SK-N-SH (cell line): Measurements from ENCODE around the gene UNC5B.

Experiments
- CTCF ChIP-seq: fragments of 200-600 bp; sonication (generic); IDR thresholded peaks from 2 replicates; pipeline ENCODE4 v1.6.1; 2017; ENCODE audit warnings: antibody characterized with exemption, mild to moderate bottlenecking, moderate library complexity
- NRF1 ChIP-seq: IDR thresholded peaks from 2 replicates; pipeline ENCODE4 v1.6.1; 2012; ENCODE audit warnings: low read depth, mild to moderate bottlenecking, low read length
- SMC3 ChIP-seq: IDR thresholded peaks from 2 replicates; pipeline ENCODE4 v1.6.1; 2012; ENCODE audit warnings: low read depth, low read length, improper control_type of control experiment

DNA sequence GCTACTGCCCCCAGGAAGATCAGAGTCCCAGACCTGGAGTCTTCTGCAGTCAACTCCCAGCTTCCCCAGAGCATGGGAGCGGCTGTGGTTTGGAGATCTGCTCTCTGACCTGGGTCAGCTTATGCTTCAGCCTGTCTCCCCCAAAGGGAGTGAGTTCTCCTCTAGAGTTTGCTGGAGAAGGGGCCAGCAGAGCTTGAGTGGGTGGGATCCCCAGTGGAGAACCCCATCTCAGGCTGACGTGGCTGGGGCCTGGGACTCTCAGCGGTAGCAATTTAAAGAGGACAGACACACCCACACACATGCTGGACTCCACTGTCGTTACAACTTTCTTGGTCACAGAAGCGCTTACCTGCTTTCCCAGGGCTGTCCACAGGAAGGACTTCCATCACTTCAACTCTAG is 6.3 kb downstream of the UNC5B start:
- TF ChIP-seq NRF1 (no peak), SMC3 (no peak), CTCF (no peak)
